ENCODE results near the gene DNM3.

Gene DNM3

GRCh38 chr1:171940368-171940767 lies 99.1 kb downstream of the DNM3 start:
- TF ChIP-seq CTCF (IDR thresholded peaks at IDR 0.05; ENCODE audit: insufficient read depth, missing control alignments): no peak
- FAIRE-seq (peak; percentile 82), DNase-seq (ENCODE audit: insufficient read length, low spot score) (no peak)

- FAIRE-seq (no peak), DNase-seq (ENCODE audit: insufficient read length, low spot score) (no peak)
- TF ChIP-seq CTCF (IDR thresholded peaks at IDR 0.05; ENCODE audit: insufficient read depth, missing control alignments): no peak
Observed at GRCh38 chr1:171941920-171942319, 100.6 kb downstream of the DNM3 start.

DNA sequence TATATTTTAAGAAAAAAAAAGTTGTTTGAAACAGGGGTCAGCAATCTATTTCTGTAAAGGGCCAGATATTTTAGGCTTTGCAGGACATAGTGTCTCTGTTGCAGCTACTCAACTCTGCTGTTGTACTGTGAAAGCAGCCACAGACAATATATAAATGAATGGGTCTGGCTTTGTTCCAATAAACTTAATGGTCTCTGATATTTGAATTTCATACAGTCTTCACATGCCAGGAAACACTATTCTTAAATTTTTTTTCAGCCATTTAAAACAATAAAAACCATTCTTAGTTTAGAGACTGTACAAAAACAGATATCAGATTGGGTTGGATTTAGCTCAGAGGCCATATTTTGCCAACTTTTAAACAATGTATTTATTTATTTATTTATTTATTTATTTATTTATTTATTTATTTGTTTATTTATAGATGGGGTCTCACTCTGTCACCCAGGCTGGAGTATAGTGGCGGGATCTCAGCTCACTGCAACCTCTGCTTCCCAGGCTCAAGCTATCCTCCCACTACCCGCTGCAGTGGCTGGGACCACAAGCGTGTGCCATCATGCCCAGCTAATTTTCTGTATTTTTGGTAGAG lies 102.8 kb downstream of the DNM3 start:
- DNase-seq (ENCODE audit: insufficient read length, low spot score) (no peak), FAIRE-seq (no peak)
- TF ChIP-seq CTCF (IDR thresholded peaks at IDR 0.05; ENCODE audit: insufficient read depth, missing control alignments): no peak

- DNase-seq (ENCODE audit: insufficient read length, low spot score) (no peak), FAIRE-seq (no peak)
- TF ChIP-seq CTCF (IDR thresholded peaks at IDR 0.05; ENCODE audit: insufficient read depth, missing control alignments): no peak
Observed at GRCh38 chr1:171948511-171948910, 107.2 kb downstream of the DNM3 start.

- no peak for DNase-seq (ENCODE audit: insufficient read length, low spot score)
- no peak for TF ChIP-seq CTCF (IDR thresholded peaks at IDR 0.05; ENCODE audit: insufficient read depth, missing control alignments)
- no peak for FAIRE-seq
Observed at GRCh38 chr1:171949316-171949715, 108.0 kb downstream of the DNM3 start.

GRCh38 chr1:171953835-171954234 lies 112.5 kb downstream of the DNM3 start:
- no peak for TF ChIP-seq CTCF (IDR thresholded peaks at IDR 0.05; ENCODE audit: insufficient read depth, missing control alignments)
- FAIRE-seq (peak; percentile 38), DNase-seq (ENCODE audit: insufficient read length, low spot score) (no peak)

- FAIRE-seq (peak; percentile 100), DNase-seq (ENCODE audit: insufficient read length, low spot score) (peak; percentile 23)
- TF ChIP-seq CTCF (IDR thresholded peaks at IDR 0.05; ENCODE audit: insufficient read depth, missing control alignments): no peak
Observed at GRCh38 chr1:171954361-171954760, 113.1 kb downstream of the DNM3 start.

Measured in D721Med (cell line).